ENCODE data around the gene STRADA. TPM values are rescaled to one million over a fixed set of nuclear protein-coding genes. Genes with fewer than 3 reads are reported as not detected.

STRADA gene
- total and polyA plus RNA-seq, 5 experiments from 2014 or later: 17.8 to 57.1 (median 24.5) TPM

DNA sequence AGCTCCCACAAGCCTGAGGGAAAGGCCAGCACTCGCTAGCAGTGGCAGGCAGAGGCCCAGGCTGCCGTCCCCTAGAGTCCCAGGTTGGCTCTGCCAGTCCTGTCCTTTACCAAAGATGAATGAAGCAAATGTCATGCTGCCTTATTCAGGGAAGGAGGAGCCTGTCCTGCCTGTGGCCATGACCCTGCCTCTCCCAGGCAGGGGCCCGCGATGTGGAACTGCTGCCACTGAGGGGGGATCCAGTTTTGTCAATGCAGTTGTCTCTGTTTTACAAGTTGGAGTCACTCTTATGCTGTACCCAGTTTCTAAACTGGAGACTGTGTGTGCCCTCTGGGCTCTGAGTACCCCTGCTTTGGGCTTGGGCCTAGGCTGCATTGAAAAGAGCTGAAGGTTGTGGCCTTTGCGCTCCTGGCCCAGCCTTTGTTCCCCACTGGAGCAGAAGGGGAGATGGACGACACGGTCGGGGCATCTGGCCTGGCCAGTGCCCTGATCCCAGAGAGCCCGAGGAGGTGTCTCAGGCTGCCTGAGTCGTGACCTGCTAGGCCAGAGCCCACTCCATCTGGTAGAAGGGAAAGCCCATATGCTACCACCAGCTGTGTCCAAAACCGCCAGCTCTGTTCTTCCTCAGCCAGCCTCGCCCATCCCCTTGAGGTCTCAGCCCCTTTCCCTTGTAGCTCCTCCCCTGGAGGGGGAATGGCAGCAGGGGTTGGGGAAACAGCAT, 47.2 kb downstream of the STRADA start:
- H3K36me3 Mint-ChIP-seq: peaks cover 0 to 67% (median 21%) of the 10 kb centered on the region in 3 donors
- H3K27me3 Mint-ChIP-seq: no peaks in the 10 kb centered on the region
- DNase-seq (peak in 4 of 10 donors; percentile 11 to 50 (median 30)), ATAC-seq (no peak)
- peaks cover 0 to 2% (median 0%) of the 10 kb centered on the region in 9 donors for H3K9me3 Mint-ChIP-seq
- H3K27ac Mint-ChIP-seq: peak overlapping the region; percentile 93 to 99 (median 98)
- H3K4me1 Mint-ChIP-seq: peaks cover 35 to 72% (median 67%) of the 10 kb centered on the region in 4 donors
- peak overlapping the region; percentile 50 to 100 (median 96) for H3K4me3 Mint-ChIP-seq
- POLR2A ChIA-PET: interaction anchor here (0.6 to 15.3 kb wide), 35 partner anchors 8 to 269 kb away, joined by 3 to 1071 read pairs (median 5); partner anchors contain the start of genes CCDC47, DCAF7, DDX42 and FTSJ3

DNA sequence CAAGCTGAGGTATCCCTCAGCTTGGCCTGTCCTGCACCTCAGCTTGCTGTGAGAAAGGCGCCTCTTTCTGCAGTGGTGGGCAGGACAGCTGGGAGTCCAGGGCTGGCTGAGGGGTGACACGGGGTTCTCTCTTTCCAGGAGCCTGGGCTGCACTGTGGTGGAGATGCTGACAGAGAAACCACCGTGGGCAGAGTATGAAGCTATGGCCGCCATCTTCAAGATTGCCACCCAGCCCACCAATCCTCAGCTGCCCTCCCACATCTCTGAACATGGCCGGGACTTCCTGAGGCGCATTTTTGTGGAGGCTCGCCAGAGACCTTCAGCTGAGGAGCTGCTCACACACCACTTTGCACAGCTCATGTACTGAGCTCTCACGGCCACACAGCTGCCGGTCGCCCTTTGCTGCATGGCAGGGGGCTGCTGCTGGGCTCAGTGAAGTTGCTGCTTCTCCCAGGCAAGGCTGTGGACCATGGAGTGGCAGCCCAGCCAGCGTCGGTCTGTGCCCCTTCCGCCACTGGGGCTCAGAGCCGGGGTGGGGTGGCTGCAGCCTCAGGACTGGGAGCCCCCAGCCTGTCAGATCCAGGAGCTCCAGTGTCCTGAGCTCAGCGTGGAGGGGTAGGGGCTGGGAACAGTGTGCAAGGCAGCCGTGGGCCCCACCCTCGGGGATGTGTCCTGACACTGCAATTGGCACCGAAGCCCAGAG, 48.0 kb downstream of the STRADA start:
- H3K36me3 Mint-ChIP-seq: peaks cover 0 to 71% (median 22%) of the 10 kb centered on the region in 3 donors
- POLR2A ChIA-PET: interaction anchor here (0.5 to 15.3 kb wide), 18 partner anchors 7 to 637 kb away, joined by 3 to 1071 read pairs (median 18); partner anchors contain the start of genes CCDC47, DCAF7, DDX42 and FTSJ3
- peak overlapping the region; percentile 75 to 99 (median 96) for H3K27ac Mint-ChIP-seq
- H3K27me3 Mint-ChIP-seq: no peaks in the 10 kb centered on the region
- H3K4me1 Mint-ChIP-seq: peaks cover 35 to 72% (median 67%) of the 10 kb centered on the region in 4 donors
- H3K4me3 Mint-ChIP-seq: peak overlapping the region in 9 of 10 donors; percentile 45 to 99 (median 60)
- peaks cover 0 to 2% (median 0%) of the 10 kb centered on the region in 9 donors for H3K9me3 Mint-ChIP-seq
- DNase-seq (peak in 1 of 10 donors; percentile 20), ATAC-seq (no peak)

DNA sequence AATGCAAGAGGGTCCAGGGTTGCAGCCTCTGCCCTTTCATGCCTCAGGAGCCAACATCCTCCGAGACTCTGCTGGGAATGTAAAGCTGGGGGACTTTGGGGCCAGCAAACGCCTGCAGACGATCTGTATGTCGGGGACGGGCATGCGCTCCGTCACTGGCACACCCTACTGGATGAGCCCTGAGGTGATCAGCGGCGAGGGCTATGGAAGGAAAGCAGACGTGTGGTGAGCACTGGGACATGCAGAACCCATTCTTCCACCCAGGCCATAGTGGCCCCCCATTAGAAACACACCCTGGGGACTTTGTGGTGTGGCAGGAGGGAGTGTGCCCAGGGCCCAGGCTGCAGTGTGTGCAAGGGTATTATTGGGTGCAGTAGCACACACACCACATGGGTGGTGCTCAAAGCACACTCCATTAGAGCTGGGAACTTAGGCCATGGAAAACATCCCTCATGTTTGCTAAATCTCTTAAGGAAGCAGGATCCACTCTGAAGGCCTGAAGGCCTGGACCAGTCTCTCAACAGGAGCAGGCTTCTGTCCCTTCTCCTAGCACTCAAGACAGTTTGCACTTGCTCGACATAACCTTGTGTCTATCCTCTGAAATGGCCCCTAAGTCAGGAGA, 49.3 kb downstream of the STRADA start:
- Mint-ChIP-seq H3K27ac (peak overlapping the region in 8 of 10 donors; percentile 75 to 99 (median 96)), H3K4me3 (no peak overlapping the region), H3K9me3 (no peaks in the 10 kb centered on the region), H3K4me1 (peaks cover 31 to 68% (median 59%) of the 10 kb centered on the region in 4 donors), H3K27me3 (no peaks in the 10 kb centered on the region), H3K36me3 (peaks cover 0 to 69% (median 14%) of the 10 kb centered on the region in 3 donors)
- DNase-seq (no peak), ATAC-seq (no peak)
- POLR2A ChIA-PET: interaction anchor here (1.7 to 15.3 kb wide), 8 partner anchors 10 to 149 kb away, joined by 3 to 1071 read pairs (median 162); partner anchors contain the start of genes CCDC47, DDX42, FTSJ3 and MAP3K3

DNA sequence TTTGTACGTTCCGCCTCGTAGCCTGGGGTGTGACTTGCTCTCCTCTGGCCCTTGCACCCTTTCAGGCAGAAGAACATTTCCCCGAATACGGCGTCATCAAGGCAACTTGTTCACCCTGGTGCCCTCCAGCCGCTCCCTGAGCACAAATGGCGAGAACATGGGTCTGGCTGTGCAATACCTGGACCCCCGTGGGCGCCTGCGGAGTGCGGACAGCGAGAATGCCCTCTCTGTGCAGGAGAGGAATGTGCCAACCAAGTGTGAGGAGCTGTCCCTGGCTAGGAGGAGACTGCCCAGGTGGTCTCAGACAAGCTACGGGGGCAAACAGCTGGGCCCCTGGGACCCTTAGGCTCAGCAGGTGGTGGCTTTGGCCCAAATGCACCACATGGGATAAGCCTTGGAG, 52.1 kb downstream of the STRADA start:
- DNase-seq (no peak), ATAC-seq (no peak)
- Mint-ChIP-seq H3K9me3 (no peaks in the 10 kb centered on the region), H3K27ac (peak overlapping the region in 1 of 10 donors; percentile 41), H3K4me3 (no peak overlapping the region), H3K27me3 (no peaks in the 10 kb centered on the region), H3K4me1 (peaks cover 15 to 43% (median 31%) of the 10 kb centered on the region in 4 donors), H3K36me3 (peaks cover 0 to 65% (median 12%) of the 10 kb centered on the region in 3 donors)
- POLR2A ChIA-PET: interaction anchor here (15.3 kb wide), 1 partner anchor 20 kb away, joined by 1071 read pairs; no protein-coding TSS in a partner anchor

DNA sequence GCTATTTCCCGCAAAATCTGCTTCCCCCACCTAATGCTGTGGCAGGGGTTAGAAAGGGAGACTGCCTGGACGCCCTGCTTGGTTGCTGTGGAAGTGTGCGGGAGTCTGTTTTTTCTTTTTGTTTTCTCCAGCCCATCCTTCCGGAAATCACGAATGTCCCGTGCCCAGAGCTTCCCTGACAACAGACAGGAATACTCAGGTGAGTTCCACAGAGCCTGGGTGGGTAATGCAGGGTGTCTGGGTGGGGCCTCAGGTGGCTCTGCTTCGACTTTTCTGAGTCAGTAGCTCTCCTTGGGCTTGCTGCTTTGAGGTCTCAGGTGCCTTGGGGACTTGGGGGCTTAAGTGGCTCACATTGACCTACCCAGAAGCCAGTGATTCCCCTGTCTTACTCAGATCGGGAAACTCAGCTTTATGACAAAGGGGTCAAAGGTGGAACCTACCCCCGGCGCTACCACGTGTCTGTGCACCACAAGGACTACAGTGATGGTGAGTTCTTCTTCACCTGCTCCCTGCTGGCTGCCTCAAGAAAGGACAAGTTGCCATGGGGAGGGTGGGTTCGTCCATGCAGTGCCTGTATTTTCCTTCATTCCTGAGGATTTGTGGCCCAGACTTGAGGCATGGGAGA, 53.1 kb downstream of the STRADA start:
- Mint-ChIP-seq H3K36me3 (peaks cover 0 to 65% (median 14%) of the 10 kb centered on the region in 3 donors), H3K4me3 (no peak overlapping the region)
- POLR2A ChIA-PET: interaction anchor here (0.5 to 4.3 kb wide), 5 partner anchors 7 to 89 kb away, joined by 3 to 43 read pairs (median 3); partner anchors contain the start of gene CCDC47

DNA sequence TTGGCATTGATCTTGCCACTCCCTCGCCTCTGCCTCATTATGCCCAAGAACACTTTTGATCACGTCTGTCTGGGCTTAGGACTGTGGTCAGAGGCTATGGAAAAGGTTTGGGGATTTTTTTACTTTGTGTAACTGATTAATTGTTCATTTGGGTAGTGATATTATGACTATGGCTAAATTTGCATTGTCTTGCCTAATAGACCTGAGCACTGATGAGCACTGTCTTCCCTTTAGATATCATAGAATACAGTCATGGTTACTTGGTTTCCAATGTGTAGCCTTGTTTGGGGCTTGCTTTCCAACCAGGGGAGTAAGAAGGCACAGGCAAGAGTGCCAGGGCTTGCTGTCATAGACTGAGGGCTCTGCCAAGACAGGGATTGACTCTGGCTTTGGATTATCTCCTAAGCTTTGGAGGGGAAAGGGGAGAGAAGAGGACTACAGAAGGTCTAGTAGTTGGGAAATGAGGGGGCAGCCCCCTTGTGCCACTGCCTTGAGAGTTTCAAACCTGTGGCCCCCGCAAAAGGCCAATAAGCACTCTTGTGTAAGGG, 55.4 kb downstream of the STRADA start:
- H3K4me1 Mint-ChIP-seq: peaks cover 4 to 13% (median 8%) of the 10 kb centered on the region in 4 donors
- peak overlapping the region in 6 of 10 donors; percentile 11 to 87 (median 46) for H3K27ac Mint-ChIP-seq
- POLR2A ChIA-PET: interaction anchor here (1.6 to 4.3 kb wide), 2 partner anchors 10 to 16 kb away, joined by 4 to 43 read pairs; no protein-coding TSS in a partner anchor
- H3K4me3 Mint-ChIP-seq: no peak overlapping the region
- no peaks in the 10 kb centered on the region for H3K27me3 Mint-ChIP-seq
- no peak for ATAC-seq
- no peaks in the 10 kb centered on the region for H3K9me3 Mint-ChIP-seq
- DNase-seq: no peak
- peaks cover 0 to 78% (median 9%) of the 10 kb centered on the region in 3 donors for H3K36me3 Mint-ChIP-seq

More for the DNA sequence above, 53.1 kb downstream of the STRADA start:
- ATAC-seq (no peak), DNase-seq (no peak)
- Mint-ChIP-seq H3K27ac (peak overlapping the region in 4 of 10 donors; percentile 18 to 78 (median 47)), H3K27me3 (no peaks in the 10 kb centered on the region), H3K9me3 (no peaks in the 10 kb centered on the region), H3K4me1 (peaks cover 13 to 34% (median 21%) of the 10 kb centered on the region in 4 donors)

DNA sequence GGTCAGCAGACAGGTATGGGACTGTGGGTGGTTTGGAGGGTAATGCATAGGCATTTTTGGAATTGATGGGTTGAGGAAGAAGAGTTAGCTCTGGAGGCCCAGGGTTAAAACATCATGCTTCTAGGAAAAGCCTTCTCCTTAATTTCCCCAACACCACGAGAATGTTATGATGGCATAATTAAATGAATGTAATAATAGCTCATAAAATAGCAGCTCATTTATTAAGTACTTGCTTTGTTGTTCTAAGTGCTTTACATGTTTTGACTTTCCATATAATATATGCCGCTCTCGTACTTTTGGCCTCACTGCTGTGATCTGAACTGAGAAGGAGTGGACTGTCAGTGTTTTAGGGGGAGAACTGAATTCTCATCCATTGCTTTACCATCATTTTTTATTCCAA, 56.0 kb downstream of the STRADA start:
- POLR2A ChIA-PET: interaction anchor here (4.3 kb wide), 1 partner anchor 10 kb away, joined by 43 read pairs; no protein-coding TSS in a partner anchor
- peaks cover 0 to 78% (median 7%) of the 10 kb centered on the region in 3 donors for H3K36me3 Mint-ChIP-seq
- H3K27ac Mint-ChIP-seq: peak overlapping the region in 2 of 10 donors; percentile 73 to 80
- ATAC-seq (no peak), DNase-seq (no peak)
- H3K4me1 Mint-ChIP-seq: peaks cover 0 to 12% (median 7%) of the 10 kb centered on the region in 4 donors
- no peaks in the 10 kb centered on the region for H3K27me3 Mint-ChIP-seq
- H3K4me3 Mint-ChIP-seq: no peak overlapping the region
- H3K9me3 Mint-ChIP-seq: no peaks in the 10 kb centered on the region

DNA sequence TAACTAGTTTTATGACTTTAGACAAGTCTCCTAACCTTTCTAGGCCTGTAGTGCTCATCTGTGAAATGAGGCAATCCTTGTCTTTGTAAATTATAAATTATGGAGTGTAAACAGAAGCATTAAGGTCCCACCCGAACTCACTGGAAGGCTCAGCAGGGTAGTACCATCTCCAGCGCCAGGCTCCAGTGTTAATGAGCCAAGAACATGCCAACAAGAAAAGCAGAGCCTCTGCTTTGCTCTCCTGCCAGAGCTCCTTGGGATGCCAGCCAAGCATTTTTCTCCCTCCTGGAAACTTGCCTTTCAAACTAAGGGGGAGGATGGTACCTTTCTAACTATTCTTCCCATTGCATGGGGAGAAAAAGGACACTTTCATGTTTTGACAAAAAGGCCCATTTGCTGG, 56.6 kb downstream of the STRADA start:
- no peak overlapping the region for H3K4me3 Mint-ChIP-seq
- no peaks in the 10 kb centered on the region for H3K27me3 Mint-ChIP-seq
- no peaks in the 10 kb centered on the region for H3K9me3 Mint-ChIP-seq
- peak overlapping the region in 3 of 10 donors; percentile 3 to 80 (median 72) for H3K27ac Mint-ChIP-seq
- ATAC-seq: no peak
- peaks cover 0 to 78% (median 6%) of the 10 kb centered on the region in 3 donors for H3K36me3 Mint-ChIP-seq
- POLR2A ChIA-PET: interaction anchor here (4.3 kb wide), 1 partner anchor 11 kb away, joined by 43 read pairs; no protein-coding TSS in a partner anchor
- DNase-seq: no peak
- peaks cover 2 to 12% (median 7%) of the 10 kb centered on the region in 4 donors for H3K4me1 Mint-ChIP-seq

DNA sequence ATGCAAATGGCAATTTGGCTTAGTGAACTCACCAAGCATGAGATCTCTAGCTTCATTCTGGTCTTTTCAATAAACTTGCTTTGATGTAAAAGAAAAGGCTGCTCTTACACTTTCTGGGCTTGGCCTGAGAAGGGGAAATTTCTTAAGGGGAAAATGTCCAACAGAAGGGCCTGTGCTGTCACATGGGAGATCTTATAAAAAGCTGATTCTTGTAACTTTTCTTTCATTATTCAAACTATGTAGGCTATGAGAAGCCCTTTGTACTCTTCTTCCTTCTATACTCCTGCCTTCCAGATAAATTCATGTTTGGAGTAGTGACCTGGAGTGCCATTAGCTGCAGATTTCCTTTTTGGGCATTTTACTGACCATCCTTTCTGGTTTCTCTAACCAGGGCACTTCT, 58.6 kb downstream of the STRADA start:
- POLR2A ChIA-PET: interaction anchor here (0.6 to 3.1 kb wide), 2 partner anchors 11 to 55 kb away, joined by 4 to 40 read pairs; no protein-coding TSS in a partner anchor
- H3K36me3 Mint-ChIP-seq: peaks cover 0 to 69% (median 2%) of the 10 kb centered on the region in 3 donors
- ATAC-seq (no peak), DNase-seq (no peak)
- H3K4me1 Mint-ChIP-seq: peaks cover 5 to 15% (median 9%) of the 10 kb centered on the region in 4 donors
- peak overlapping the region in 6 of 10 donors; percentile 1 to 62 (median 48) for H3K27ac Mint-ChIP-seq
- H3K27me3 Mint-ChIP-seq: no peaks in the 10 kb centered on the region
- no peak overlapping the region for H3K4me3 Mint-ChIP-seq
- H3K9me3 Mint-ChIP-seq: no peaks in the 10 kb centered on the region

DNA sequence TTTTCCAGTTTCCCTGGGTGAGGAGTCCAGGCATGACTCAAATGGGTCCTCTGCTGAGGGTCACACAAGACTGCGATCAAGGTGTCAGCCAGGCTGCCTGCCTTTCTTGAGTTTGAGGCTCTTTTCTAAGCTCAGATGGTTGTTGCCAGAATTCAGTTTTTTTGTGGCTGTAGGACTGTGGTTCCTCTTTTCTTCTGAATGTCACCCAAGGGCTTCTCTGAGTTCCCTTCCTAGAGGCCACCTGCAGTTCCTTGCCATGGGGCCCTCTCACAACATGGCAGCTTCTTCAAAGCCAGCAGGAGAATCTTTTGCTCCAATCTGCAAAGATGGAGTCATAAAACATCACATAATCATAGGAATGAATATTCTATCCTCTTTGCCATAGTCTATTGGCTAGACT, 59.2 kb downstream of the STRADA start:
- no peaks in the 10 kb centered on the region for H3K9me3 Mint-ChIP-seq
- H3K36me3 Mint-ChIP-seq: peaks cover 0 to 69% (median 2%) of the 10 kb centered on the region in 3 donors
- POLR2A ChIA-PET: interaction anchor here (0.6 to 3.1 kb wide), 3 partner anchors 12 to 55 kb away, joined by 4 to 40 read pairs (median 6); no protein-coding TSS in a partner anchor
- DNase-seq: no peak
- no peaks in the 10 kb centered on the region for H3K27me3 Mint-ChIP-seq
- peak overlapping the region in 7 of 10 donors; percentile 3 to 62 (median 44) for H3K27ac Mint-ChIP-seq
- H3K4me3 Mint-ChIP-seq: no peak overlapping the region
- ATAC-seq: no peak
- peaks cover 4 to 15% (median 9%) of the 10 kb centered on the region in 4 donors for H3K4me1 Mint-ChIP-seq

DNA sequence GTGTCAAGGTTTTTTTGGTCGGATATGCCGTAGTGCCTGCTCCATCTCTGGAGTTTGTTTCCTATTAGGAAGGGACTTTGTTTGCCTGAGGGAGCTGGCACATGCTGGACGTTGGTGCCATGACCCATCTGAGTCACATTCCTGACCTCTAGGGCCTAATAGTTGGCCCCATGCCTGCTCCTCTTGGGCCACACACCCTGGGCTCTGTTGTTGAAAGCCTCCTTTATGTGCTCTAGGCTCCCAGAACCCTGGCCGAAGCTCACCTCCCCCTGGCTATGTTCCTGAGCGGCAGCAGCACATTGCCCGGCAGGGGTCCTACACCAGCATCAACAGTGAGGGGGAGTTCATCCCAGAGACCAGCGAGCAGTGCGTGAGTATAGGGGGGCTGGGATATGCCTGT, 60.1 kb downstream of the STRADA start:
- Mint-ChIP-seq H3K27ac (peak overlapping the region in 6 of 10 donors; percentile 10 to 83 (median 38)), H3K9me3 (no peaks in the 10 kb centered on the region), H3K4me3 (no peak overlapping the region), H3K27me3 (no peaks in the 10 kb centered on the region), H3K36me3 (peaks cover 0 to 76% (median 2%) of the 10 kb centered on the region in 3 donors), H3K4me1 (peaks cover 4 to 15% (median 11%) of the 10 kb centered on the region in 4 donors)
- POLR2A ChIA-PET: interaction anchor here (0.7 to 3.1 kb wide), 4 partner anchors 13 to 30 kb away, joined by 4 to 40 read pairs (median 5); no protein-coding TSS in a partner anchor
- no peak for ATAC-seq
- DNase-seq: no peak

Measured in naive thymus-derived CD8-positive, alpha-beta T cell (primary cell).